Measurements from ENCODE around the gene DCTN3. TPM values are rescaled to one million over a fixed set of nuclear protein-coding genes. Genes with fewer than 3 reads are reported as not detected.

The DCTN3 gene
- total RNA-seq, 1 experiment from 2014 or later, result 27.5 TPM

- no peak for ATAC-seq
- TF ChIP-seq IRF2 (CRISPR knock-in tag; IDR thresholded peaks at IDR 0.05; ENCODE audit: borderline replicate concordance, low read depth), result no peak
- no peak for TF ChIP-seq ZNF317 (CRISPR knock-in tag; IDR thresholded peaks at IDR 0.05; ENCODE audit: borderline replicate concordance, low read depth)
- TF ChIP-seq, protein P1, sequence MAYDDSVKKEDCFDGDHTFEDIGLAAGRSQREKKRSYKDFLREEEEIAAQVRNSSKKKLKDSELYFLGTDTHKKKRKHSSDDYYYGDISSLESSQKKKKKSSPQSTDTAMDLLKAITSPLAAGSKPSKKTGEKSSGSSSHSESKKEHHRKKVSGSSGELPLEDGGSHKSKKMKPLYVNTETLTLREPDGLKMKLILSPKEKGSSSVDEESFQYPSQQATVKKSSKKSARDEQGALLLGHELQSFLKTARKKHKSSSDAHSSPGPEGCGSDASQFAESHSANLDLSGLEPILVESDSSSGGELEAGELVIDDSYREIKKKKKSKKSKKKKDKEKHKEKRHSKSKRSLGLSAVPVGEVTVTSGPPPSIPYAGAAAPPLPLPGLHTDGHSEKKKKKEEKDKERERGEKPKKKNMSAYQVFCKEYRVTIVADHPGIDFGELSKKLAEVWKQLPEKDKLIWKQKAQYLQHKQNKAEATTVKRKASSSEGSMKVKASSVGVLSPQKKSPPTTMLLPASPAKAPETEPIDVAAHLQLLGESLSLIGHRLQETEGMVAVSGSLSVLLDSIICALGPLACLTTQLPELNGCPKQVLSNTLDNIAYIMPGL (CRISPR knock-in tag; IDR thresholded peaks at IDR 0.05), result no peak
- TF ChIP-seq, protein P2, sequence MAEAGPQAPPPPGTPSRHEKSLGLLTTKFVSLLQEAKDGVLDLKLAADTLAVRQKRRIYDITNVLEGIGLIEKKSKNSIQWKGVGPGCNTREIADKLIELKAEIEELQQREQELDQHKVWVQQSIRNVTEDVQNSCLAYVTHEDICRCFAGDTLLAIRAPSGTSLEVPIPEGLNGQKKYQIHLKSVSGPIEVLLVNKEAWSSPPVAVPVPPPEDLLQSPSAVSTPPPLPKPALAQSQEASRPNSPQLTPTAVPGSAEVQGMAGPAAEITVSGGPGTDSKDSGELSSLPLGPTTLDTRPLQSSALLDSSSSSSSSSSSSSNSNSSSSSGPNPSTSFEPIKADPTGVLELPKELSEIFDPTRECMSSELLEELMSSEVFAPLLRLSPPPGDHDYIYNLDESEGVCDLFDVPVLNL (CRISPR knock-in tag; IDR thresholded peaks at IDR 0.05; ENCODE audit: borderline replicate concordance, low read depth), result no peak
- TF ChIP-seq ESRRA (CRISPR knock-in tag; IDR thresholded peaks at IDR 0.05; ENCODE audit: borderline replicate concordance), result no peak
- Mint-ChIP-seq H3K9me3 (no peaks in the 10 kb centered on the region), H3K36me3 (no peaks in the 10 kb centered on the region), H3K4me3 (no peak overlapping the region), H3K27ac (no peak overlapping the region), H3K4me1 (peaks cover 20% of the 10 kb centered on the region), H3K27me3 (ENCODE audit: low read depth) (no peaks in the 10 kb centered on the region; the same call in 1 of the 2 replicates)
- no peak for DNase-seq (ENCODE audit: low spot score)
- ChIA-PET POLR2A (no interaction called here), CTCF (interaction anchor here (1.0 to 7.0 kb wide), 5 partner anchors 14 to 202 kb away, joined by 3 to 96 read pairs (median 25); no protein-coding TSS in a partner anchor)
Observed at GRCh38 chr9:34606190-34606589, 14.1 kb downstream of the DCTN3 start.

DNA sequence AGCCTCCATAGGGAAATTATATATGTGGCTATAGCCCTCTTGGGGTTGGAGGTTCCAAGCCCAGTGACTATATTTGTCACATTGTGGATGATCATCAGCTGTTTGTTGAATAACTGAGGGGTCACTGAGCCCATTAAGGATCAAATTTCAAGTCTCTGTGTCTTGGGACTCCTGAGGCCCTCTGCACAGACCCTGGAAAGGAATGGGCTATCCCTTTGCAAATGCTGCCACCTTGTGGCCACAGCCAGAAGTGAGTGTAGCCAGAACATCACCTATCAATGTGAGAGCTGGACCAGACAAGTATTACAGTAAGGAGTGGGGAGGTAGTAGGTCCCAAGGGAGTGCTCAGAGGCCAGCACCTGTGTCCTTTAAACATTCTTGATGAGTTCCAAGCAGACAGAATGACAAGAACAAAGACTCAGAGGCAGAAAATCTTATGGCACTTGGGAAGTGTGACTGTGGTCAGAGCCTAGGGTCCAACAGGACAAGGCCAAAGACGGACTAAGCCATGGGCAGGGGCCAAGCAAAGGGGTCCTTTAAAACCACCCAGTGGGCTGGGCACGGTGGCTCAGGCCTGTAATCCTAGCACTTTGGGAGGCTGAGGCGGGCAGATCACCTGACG lies 16.6 kb downstream of the DCTN3 start:
- Mint-ChIP-seq H3K4me1 (peaks cover 9% of the 10 kb centered on the region), H3K9me3 (no peaks in the 10 kb centered on the region), H3K27ac (no peak overlapping the region), H3K27me3 (ENCODE audit: low read depth) (no peaks in the 10 kb centered on the region; the same call in 1 of the 2 replicates), H3K36me3 (no peaks in the 10 kb centered on the region), H3K4me3 (no peak overlapping the region)
- CTCF ChIA-PET, result interaction anchor here (0.6 to 7.0 kb wide), 61 partner anchors 9 to 348 kb away, joined by 3 to 96 read pairs (median 5); partner anchors contain the start of genes ARID3C, DCTN3, DNAI1 and ENHO
- POLR2A ChIA-PET, result interaction anchor here (1.0 kb wide), 1 partner anchor 13 kb away, joined by 3 read pairs; no protein-coding TSS in a partner anchor
- TF ChIP-seq RORB (CRISPR knock-in tag; IDR thresholded peaks at IDR 0.05), result no peak
- TF ChIP-seq ZNF396 (CRISPR knock-in tag; IDR thresholded peaks at IDR 0.05; ENCODE audit: borderline replicate concordance), result no peak
- TF ChIP-seq USF2 (CRISPR knock-in tag; IDR thresholded peaks at IDR 0.05), result no peak
- TF ChIP-seq, protein P3, sequence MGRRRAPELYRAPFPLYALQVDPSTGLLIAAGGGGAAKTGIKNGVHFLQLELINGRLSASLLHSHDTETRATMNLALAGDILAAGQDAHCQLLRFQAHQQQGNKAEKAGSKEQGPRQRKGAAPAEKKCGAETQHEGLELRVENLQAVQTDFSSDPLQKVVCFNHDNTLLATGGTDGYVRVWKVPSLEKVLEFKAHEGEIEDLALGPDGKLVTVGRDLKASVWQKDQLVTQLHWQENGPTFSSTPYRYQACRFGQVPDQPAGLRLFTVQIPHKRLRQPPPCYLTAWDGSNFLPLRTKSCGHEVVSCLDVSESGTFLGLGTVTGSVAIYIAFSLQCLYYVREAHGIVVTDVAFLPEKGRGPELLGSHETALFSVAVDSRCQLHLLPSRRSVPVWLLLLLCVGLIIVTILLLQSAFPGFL (CRISPR knock-in tag; IDR thresholded peaks at IDR 0.05; ENCODE audit: borderline replicate concordance), result no peak
- no peak for TF ChIP-seq ZNF232 (CRISPR knock-in tag; IDR thresholded peaks at IDR 0.05)
- TF ChIP-seq, protein P1 (CRISPR knock-in tag; IDR thresholded peaks at IDR 0.05), result no peak
- no peak for TF ChIP-seq HMGA2 (CRISPR knock-in tag; IDR thresholded peaks at IDR 0.05)
- TF ChIP-seq ZNF121 (CRISPR knock-in tag; IDR thresholded peaks at IDR 0.05), result 0 out of 2 replicates have a peak, but pooled peaks have one; percentile 33
- TF ChIP-seq CBFB (CRISPR knock-in tag; IDR thresholded peaks at IDR 0.05; ENCODE audit: low read depth), result no peak
- TF ChIP-seq NR2C2 (CRISPR knock-in tag; IDR thresholded peaks at IDR 0.05), result no peak
- TF ChIP-seq ZNF317 (CRISPR knock-in tag; IDR thresholded peaks at IDR 0.05; ENCODE audit: borderline replicate concordance, low read depth), result no peak
- TF ChIP-seq, protein P4, sequence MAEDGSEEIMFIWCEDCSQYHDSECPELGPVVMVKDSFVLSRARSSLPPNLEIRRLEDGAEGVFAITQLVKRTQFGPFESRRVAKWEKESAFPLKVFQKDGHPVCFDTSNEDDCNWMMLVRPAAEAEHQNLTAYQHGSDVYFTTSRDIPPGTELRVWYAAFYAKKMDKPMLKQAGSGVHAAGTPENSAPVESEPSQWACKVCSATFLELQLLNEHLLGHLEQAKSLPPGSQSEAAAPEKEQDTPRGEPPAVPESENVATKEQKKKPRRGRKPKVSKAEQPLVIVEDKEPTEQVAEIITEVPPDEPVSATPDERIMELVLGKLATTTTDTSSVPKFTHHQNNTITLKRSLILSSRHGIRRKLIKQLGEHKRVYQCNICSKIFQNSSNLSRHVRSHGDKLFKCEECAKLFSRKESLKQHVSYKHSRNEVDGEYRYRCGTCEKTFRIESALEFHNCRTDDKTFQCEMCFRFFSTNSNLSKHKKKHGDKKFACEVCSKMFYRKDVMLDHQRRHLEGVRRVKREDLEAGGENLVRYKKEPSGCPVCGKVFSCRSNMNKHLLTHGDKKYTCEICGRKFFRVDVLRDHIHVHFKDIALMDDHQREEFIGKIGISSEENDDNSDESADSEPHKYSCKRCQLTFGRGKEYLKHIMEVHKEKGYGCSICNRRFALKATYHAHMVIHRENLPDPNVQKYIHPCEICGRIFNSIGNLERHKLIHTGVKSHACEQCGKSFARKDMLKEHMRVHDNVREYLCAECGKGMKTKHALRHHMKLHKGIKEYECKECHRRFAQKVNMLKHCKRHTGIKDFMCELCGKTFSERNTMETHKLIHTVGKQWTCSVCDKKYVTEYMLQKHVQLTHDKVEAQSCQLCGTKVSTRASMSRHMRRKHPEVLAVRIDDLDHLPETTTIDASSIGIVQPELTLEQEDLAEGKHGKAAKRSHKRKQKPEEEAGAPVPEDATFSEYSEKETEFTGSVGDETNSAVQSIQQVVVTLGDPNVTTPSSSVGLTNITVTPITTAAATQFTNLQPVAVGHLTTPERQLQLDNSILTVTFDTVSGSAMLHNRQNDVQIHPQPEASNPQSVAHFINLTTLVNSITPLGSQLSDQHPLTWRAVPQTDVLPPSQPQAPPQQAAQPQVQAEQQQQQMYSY (CRISPR knock-in tag; IDR thresholded peaks at IDR 0.05), result no peak
- peak; percentile 94 for TF ChIP-seq CTCF (IDR thresholded peaks at IDR 0.05)
- no peak for TF ChIP-seq ZNF423 (CRISPR knock-in tag; IDR thresholded peaks at IDR 0.05)
- TF ChIP-seq ZNF138 (CRISPR knock-in tag; conservative IDR thresholded peaks at IDR 0.05), result no peak
- ATAC-seq (peak; percentile 93), DNase-seq (ENCODE audit: low spot score) (peak; percentile 96)
